Choroid plexus epithelial cell (primary cell): ENCODE data around the gene UBE2J2.
A peak's percentile ranks its signal among the peaks of the same experiment; 100 is the strongest.

Experiments used
- DNase-seq: peaks from one replicate; pipeline ENCODE4 v3.0.0-alpha.2; 2010; ENCODE audit warnings: low read depth
- H3K4me3 ChIP-seq: 2 replicates; pipeline ENCODE4 v1.5.1; 2011; ENCODE audit warnings: low read depth, mild to moderate bottlenecking, control low read depth, low read length, moderate library complexity
- TF ChIP-seq, protein P1 (sequence below): conservative IDR thresholded peaks from 2 replicates; pipeline ENCODE4 v1.5.1; 2011; ENCODE audit warnings: low read depth, mild to moderate bottlenecking, control low read depth, inconsistent platforms, low read length, moderate library complexity

Gene UBE2J2

DNA sequence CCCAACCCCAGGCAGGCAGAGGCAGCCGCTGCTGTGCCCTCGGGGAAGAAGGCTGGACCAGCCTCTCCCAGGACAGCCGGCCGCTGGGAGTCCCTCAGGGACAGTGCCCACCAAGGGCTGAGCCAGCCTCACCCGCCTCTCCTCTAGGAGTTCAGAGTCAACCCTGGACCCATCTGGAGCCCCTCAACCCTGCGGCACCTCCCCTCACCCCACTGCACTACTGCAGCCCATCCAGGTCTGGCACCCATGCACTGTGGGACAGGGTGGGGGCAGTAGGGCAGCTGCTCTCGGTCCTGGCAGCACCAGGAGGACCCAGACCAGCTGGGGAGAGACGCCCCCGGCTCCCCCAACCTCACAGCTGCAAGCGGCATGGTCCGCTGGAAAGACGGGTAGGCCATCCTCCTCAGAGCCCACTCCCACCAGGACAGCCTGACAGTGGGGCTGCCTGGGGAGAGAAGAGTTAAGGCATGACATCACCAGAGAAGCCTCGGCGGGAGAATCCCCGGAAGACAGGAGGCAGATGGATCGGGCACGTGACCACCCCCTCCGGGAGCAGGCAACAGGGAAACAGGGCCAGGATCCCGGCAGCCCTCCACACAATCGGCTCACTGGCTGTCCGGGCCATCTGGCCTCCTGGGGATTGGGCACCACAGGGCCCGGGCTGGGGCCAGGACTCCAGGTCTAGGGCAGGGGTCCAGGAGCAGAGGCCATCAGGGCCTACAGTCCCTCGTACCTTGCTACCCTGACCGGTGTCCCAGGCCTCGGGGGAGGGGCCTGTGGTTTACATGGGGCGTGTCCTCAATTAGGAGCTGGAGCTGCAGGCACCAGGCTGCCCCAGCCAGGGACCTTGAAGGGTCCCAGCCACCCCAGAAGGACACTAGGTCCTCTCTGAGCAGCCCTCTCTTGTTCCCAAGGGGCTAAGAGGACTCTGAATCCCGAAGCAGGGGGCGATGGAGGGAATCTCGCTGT, 31.0 kb upstream of the UBE2J2 start:
- TF ChIP-seq, protein P1, sequence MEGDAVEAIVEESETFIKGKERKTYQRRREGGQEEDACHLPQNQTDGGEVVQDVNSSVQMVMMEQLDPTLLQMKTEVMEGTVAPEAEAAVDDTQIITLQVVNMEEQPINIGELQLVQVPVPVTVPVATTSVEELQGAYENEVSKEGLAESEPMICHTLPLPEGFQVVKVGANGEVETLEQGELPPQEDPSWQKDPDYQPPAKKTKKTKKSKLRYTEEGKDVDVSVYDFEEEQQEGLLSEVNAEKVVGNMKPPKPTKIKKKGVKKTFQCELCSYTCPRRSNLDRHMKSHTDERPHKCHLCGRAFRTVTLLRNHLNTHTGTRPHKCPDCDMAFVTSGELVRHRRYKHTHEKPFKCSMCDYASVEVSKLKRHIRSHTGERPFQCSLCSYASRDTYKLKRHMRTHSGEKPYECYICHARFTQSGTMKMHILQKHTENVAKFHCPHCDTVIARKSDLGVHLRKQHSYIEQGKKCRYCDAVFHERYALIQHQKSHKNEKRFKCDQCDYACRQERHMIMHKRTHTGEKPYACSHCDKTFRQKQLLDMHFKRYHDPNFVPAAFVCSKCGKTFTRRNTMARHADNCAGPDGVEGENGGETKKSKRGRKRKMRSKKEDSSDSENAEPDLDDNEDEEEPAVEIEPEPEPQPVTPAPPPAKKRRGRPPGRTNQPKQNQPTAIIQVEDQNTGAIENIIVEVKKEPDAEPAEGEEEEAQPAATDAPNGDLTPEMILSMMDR: no peak
- DNase-seq: peak; percentile 83
- peak overlapping the region; percentile 71 for H3K4me3 ChIP-seq

DNA sequence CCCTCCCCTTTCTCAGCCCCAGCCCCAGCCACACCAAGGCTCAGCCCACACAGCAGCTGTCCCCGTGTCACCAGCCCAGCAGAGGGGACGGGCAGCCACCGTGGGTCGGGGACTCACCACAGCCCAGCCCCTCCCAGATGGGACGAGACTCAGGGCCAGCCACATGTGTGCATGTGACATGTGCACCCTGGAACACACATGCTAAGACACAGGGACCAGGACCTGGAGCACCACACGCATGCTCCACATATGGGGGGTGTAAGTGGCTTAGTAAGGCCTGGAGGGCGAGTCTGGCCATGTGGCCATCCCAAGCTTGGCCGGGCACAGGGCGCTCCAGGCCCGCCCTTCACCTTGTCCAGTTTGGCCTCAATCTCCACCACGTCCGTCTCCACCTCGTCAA, 30.1 kb upstream of the UBE2J2 start:
- DNase-seq: no peak
- H3K4me3 ChIP-seq: no peak overlapping the region
- TF ChIP-seq, protein P1: no peak

DNA sequence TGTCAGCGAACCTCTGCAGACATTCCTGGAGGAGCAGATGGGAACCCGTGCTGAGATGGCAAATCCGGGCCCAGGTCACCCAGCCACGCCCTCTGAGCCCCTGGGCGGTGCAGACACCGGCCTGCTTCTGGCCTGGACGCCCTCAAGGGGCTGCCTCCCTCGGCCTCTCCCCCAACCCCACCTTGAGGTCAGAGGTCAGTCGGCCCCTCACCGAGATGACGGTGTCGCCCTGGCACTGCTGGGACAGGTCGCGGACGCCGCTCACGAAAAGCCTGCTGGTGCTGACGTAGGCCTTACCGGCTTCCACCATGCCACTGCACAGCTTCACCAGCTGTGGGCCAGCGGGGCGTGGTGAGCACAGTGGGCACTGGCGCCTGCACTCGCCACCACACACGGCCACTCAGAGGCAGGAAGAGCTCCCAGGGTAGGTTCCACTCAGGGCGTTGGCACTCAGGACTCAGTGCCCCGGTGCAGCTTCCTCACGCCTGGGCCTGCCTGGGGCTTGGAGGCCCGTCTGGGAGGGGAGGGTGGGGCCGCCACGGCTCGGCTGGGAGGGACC, 29.4 kb upstream of the UBE2J2 start:
- no peak for DNase-seq
- TF ChIP-seq, protein P1: no peak
- no peak overlapping the region for H3K4me3 ChIP-seq

DNA sequence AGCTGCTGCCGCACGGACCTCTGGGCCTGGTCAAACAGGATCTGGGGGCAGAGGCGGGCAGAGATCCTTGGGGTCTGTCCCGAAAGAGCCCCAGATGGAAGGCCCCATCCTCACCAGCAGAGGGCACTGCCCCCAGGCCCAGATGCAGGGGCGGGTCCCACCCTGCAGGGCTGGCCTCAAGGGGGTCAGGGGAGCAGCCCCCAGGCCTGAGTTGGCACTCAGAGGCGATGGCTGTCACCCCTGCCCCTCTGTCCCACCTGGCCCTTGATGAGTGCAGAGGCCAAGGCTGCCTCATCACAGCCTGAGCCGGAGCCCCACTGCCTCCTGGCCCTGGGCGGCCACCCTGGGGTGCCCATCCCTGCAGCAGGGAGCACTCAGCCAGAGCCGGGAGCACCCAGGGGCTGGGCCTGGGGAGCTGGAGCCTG, 28.4 kb upstream of the UBE2J2 start:
- TF ChIP-seq, protein P1: peak; percentile 66
- no peak overlapping the region for H3K4me3 ChIP-seq
- no peak for DNase-seq

DNA sequence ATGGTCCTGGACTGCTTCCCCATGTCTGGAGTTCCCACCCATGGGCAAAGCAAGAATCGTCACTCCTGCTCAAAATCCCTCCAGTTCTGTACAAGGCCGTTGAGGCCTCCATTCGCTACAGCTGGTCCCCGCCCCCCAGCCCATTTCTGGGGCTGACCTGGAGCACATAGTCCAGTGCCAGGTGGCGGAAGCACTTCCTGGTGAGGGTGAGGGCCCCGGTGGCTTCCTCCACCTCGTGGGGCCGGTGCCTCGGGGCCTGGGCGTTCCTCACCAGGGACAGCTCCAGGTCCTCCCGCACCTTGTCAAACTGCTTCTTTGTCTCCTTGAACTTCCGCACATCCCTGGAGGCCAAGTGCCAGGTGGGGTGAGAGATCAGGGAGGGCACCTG, 26.7 kb upstream of the UBE2J2 start:
- TF ChIP-seq, protein P1: no peak
- DNase-seq: no peak
- H3K4me3 ChIP-seq: no peak overlapping the region

DNA sequence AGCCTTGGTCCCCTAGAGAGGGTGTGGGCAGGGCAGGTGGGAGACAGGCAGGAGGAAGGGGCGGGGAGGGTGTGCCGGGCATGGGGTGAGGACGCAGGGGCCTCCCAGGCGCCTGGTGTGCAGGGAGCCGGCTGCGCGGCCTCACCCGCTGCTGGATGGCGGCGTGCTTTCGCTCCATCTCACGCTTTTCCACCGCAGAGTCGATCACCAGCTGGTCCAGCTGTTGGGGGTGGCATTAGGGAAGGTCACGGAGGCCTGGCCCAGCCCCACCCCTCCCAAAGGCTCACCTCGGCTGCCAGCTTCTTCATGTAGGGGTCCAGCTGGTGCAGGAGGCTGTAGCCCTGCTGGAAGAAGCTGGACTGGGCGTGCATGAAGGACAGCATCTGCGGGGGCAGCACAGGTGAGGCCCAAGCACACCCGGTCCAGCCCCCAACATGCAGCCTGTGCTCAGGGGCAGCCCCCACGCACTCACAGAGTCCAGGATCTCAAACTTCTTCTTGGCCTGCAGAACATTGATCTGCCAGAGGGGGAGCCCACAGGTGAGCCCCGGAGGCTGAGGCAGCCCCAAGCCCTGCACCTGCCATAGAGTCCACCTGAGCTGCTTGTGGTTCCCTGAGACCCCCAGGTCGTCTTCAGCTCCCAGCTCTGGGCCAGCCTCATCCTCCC, 26.2 kb upstream of the UBE2J2 start:
- no peak overlapping the region for H3K4me3 ChIP-seq
- TF ChIP-seq, protein P1: peak; percentile 47
- DNase-seq: no peak
